ENCODE data around the gene SCAP.
A peak's percentile ranks its signal among the peaks of the same experiment; 100 is the strongest.

Gene SCAP

GRCh38 chr3:47430606-47431005 lies 45.1 kb downstream of the SCAP start:
- peak; percentile 62 for DNase-seq (ENCODE audit: low spot score)

GRCh38 chr3:47429476-47430270 lies 46.1 kb downstream of the SCAP start:
- DNase-seq (ENCODE audit: low spot score) = no peak

GRCh38 chr3:47428662-47429061 lies 47.1 kb downstream of the SCAP start:
- DNase-seq (ENCODE audit: low spot score) = no peak

- no peak for DNase-seq (ENCODE audit: low spot score)
These were observed 47.9 kb downstream of the SCAP start for GRCh38 chr3:47427866-47428265.

- no peak for DNase-seq (ENCODE audit: low spot score)
These were observed 49.8 kb downstream of the SCAP start for GRCh38 chr3:47425959-47426358.

GRCh38 chr3:47425383-47425778 lies 50.4 kb downstream of the SCAP start:
- no peak for DNase-seq (ENCODE audit: low spot score)

- DNase-seq (ENCODE audit: low spot score) = no peak
These were observed 51.0 kb downstream of the SCAP start for GRCh38 chr3:47424434-47425382.

GRCh38 chr3:47423548-47424145 lies 52.1 kb downstream of the SCAP start:
- no peak for DNase-seq (ENCODE audit: low spot score)

GRCh38 chr3:47422743-47423142 lies 53.0 kb downstream of the SCAP start:
- no peak for DNase-seq (ENCODE audit: low spot score)

- no peak for DNase-seq (ENCODE audit: low spot score)
These were observed 53.7 kb downstream of the SCAP start for GRCh38 chr3:47421741-47422649.

- DNase-seq (ENCODE audit: low spot score) = peak; percentile 85
These were observed 54.9 kb downstream of the SCAP start for GRCh38 chr3:47420511-47421484.

- DNase-seq (ENCODE audit: low spot score) = no peak
These were observed 55.7 kb downstream of the SCAP start for GRCh38 chr3:47420044-47420430.

GRCh38 chr3:47419083-47420043 lies 56.4 kb downstream of the SCAP start:
- no peak for DNase-seq (ENCODE audit: low spot score)

GRCh38 chr3:47418167-47419082 lies 57.3 kb downstream of the SCAP start:
- no peak for DNase-seq (ENCODE audit: low spot score)

GRCh38 chr3:47416041-47416440 lies 59.7 kb downstream of the SCAP start:
- no peak for DNase-seq (ENCODE audit: low spot score)

GRCh38 chr3:47414666-47415587 lies 60.8 kb downstream of the SCAP start:
- no peak for DNase-seq (ENCODE audit: low spot score)

GRCh38 chr3:47414161-47414564 lies 61.6 kb downstream of the SCAP start:
- DNase-seq (ENCODE audit: low spot score) = no peak
